Uterus (tissue), 2 donors: Measurements from ENCODE around the gene GRIN2A.

Source experiments
- POLR2A ChIP-seq, 2 donors: fragments of 450-650 bp; IDR thresholded peaks; one replicate each; pipeline ENCODE4 v1.6.1; 2016; ENCODE audit warnings: antibody characterized with exemption in 2 of 2, mild to moderate bottlenecking in 1 of 2, moderate library complexity in 1 of 2
- TF ChIP-seq, protein P1 (sequence below), 4 experiments: fragments of 200-600 bp in 2 of 4; fragments of 450-650 bp in 2 of 4; sonication (generic) in 2 of 4; IDR thresholded peaks; one replicate each; pipeline ENCODE4 v1.5.1; 2016 to 2019; ENCODE audit warnings: antibody characterized with exemption in 4 of 4, mild to moderate bottlenecking in 2 of 4, moderate library complexity in 1 of 4

- TF ChIP-seq, protein P1, sequence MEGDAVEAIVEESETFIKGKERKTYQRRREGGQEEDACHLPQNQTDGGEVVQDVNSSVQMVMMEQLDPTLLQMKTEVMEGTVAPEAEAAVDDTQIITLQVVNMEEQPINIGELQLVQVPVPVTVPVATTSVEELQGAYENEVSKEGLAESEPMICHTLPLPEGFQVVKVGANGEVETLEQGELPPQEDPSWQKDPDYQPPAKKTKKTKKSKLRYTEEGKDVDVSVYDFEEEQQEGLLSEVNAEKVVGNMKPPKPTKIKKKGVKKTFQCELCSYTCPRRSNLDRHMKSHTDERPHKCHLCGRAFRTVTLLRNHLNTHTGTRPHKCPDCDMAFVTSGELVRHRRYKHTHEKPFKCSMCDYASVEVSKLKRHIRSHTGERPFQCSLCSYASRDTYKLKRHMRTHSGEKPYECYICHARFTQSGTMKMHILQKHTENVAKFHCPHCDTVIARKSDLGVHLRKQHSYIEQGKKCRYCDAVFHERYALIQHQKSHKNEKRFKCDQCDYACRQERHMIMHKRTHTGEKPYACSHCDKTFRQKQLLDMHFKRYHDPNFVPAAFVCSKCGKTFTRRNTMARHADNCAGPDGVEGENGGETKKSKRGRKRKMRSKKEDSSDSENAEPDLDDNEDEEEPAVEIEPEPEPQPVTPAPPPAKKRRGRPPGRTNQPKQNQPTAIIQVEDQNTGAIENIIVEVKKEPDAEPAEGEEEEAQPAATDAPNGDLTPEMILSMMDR (IDR thresholded peaks at IDR 0.05): no peak
- no peak for TF ChIP-seq POLR2A (IDR thresholded peaks at IDR 0.05)
Measured at GRCh38 chr16:10088380-10088793, 93.8 kb downstream of the GRIN2A start.
